Sigmoid colon (tissue), 4 donors: ENCODE measurements around the gene FBXO38.

Source experiments
- CTCF ChIP-seq, 4 experiments: fragments of 450-650 bp in 3 of 4; fragments of 200-600 bp in 1 of 4; IDR thresholded peaks; one replicate each; pipeline ENCODE4 v1.5.1; 2016 to 2019; ENCODE audit warnings: antibody characterized with exemption in 4 of 4, mild to moderate bottlenecking in 3 of 4, moderate library complexity in 2 of 4
- EP300 ChIP-seq, 4 donors: sonication (generic); formaldehyde crosslinking; IDR thresholded peaks; one replicate each; pipeline ENCODE4 v1.6.1; 2017; ENCODE audit warnings: antibody characterized with exemption in 4 of 4
- POLR2A ChIP-seq, 2 donors: fragments of 450-650 bp; IDR thresholded peaks; one replicate each; pipeline ENCODE4 v1.6.1; 2016; ENCODE audit warnings: antibody characterized with exemption in 2 of 2, mild to moderate bottlenecking in 2 of 2, moderate library complexity in 2 of 2
- POLR2AphosphoS5 ChIP-seq, 4 donors: sonication (generic); formaldehyde crosslinking; IDR thresholded peaks; one replicate each; pipeline ENCODE4 v1.6.1; 2017; ENCODE audit warnings: antibody characterized with exemption in 4 of 4

- TF ChIP-seq CTCF (IDR thresholded peaks at IDR 0.05) (no peak), POLR2AphosphoS5 (IDR thresholded peaks at IDR 0.05) (no peak), EP300 (IDR thresholded peaks at IDR 0.05) (no peak), POLR2A (IDR thresholded peaks at IDR 0.05) (no peak)
These were observed 55.2 kb downstream of the FBXO38 start for GRCh38 chr5:148438933-148439332.
